GM18526 (cell line): ENCODE measurements around the gene GCG.

Experiments used
- POLR2A ChIP-seq: IDR thresholded peaks from 3 replicates; pipeline ENCODE4 v1.6.1; 2011; ENCODE audit not compliant: insufficient read length; ENCODE audit errors: extremely low read depth

The GCG gene

DNA sequence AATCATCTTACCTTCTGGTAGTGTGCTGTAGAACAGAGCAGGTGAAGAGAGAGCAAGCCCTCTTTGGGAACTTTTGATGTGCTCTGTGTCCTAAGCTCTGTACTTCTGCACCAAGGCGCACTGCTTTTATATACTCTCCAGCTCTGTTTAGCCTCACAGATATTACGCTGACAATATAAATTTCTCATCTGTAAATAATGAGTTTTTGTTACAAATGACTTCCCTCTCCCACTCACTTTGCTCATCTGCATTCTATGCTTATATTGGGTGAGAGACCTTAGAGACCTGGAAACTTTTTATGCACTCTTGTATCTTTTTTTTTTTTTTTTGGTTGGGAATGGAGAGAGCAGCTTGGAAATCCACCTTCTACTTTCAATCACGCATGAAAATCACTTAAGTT is at the start of gene GCG:
Gene GCG (minus strand): TSS at position 101 of the 400 bp plus-strand sequence. CDS start 3,069 bp downstream, outside the sequence.
- TF ChIP-seq POLR2A = no peak

DNA sequence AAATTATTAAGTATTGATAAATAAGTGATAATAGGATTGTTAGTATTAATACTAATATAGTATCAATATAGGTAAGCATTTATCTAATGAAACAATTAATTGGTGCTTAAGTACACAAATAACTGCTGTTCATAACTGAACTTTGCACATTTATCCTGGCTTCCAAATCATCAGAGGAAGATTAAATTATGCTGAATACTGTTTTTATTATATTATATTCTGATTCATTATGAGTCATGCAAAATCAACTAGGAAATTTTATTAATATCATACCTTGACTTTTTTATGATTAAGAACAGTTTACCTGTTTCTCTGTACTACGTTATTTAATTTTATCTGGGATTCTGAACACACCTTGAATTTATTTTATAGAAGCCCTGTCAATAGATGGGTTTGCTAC is 48.6 kb upstream of the GCG start:
- TF ChIP-seq POLR2A = no peak

DNA sequence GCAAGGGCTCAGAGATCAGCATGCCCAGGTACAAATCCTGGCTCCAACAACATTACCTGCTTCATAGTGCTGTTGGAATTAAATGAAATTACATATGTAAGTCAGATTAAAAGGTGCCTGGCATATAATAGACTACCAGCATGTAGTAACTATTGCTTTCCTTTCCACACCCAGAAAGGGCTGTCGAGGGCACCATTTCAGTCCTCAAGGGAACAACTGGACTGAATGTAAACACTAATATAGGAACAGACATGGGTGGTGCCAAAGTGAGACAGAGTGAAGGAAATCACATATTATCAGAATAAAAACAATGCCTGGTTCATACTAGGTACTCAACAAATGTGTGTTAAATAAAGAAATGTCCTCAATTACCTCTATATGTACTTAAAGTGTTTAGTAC is 47.9 kb upstream of the GCG start:
- no peak for TF ChIP-seq POLR2A

DNA sequence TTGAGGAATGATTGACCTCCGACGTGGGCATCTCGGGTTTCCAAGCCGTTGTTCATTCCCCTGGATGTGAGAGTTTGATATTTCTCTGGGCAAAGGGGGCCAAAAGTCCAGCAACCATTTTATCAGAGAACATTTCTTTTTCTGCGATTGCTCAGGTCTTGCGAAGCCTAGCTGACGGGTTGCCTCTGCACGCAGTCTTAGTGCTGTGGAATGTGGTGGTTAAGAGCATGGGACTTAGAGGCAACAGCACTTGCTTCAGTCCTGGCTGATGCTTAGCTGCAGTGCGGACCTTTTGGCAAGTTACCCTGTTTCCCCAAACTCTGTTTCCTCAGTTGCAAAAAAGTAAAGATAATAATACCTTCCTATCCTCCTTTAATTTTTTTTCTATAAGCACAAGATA is 46.2 kb upstream of the GCG start:
- TF ChIP-seq POLR2A = no peak

DNA sequence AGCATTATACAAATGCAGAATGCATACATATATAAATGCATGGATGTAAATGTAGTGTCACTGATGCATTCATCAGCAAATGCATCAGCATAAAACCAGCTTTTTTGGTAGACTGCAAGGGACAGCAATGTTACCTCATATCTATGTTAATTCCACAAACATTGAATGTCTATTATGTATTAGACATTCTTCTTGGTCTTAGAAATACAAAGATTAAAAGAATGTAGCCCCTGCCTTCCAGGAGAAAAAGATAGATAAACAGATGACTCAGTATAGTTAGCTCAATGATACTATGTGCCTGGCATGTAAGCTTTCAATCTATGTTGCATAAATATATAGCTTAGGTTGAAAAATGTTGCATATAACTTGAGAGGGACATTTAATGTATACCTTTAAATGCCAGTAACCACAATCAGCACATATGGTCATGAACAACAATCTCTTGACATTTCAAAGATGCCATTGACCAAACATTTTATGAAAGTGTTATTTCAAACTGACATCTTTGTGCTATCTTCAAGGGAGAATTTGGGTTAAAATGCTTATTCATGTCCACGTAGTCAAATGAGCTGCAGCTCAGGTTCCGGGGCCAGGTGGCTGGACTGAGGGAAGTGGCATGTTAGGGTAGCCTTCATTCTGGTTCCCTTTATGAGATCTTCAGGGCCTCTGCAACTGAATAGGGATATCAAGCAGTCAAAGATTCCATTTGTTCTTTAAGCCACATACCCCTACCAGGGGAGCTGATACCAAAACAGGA is 45.2 kb upstream of the GCG start:
- no peak for TF ChIP-seq POLR2A

DNA sequence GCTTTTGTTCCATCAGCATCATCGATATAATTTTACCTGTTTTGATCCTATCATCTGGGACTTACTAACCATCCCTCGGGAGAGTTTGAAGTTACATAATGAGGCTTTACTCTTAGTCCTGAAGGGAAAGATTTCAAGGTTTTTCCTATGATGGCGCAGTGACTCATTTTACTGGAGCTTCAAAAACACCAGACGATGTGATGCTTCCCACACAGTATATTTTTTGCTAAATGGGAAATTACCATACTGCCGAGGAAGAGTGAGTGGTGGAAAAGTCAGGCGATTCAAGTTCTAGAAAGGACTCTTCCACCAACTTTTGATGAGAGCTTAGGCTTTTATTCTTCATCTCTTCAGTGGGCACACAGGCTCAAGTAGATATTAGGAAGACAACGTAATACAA is 44.6 kb upstream of the GCG start:
- no peak for TF ChIP-seq POLR2A

DNA sequence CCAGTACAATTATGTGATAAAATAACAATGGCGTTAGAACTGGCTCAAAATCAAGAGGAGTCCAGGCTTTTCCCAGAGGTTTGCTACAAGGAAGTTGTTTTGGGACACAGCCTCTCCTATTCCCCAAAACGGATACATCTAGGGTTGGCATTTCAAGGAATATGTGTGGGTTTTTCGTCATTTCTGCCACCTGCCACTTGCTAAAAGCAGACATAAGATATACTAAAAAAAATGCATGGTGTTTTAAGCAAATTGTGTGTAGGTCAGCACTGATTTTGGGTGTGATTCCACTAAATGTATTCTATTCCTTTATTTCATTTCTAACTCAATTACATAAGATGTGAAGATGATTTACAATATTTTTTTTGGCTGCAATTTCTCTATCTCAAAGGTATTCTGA is 36.4 kb upstream of the GCG start:
- TF ChIP-seq POLR2A = no peak

DNA sequence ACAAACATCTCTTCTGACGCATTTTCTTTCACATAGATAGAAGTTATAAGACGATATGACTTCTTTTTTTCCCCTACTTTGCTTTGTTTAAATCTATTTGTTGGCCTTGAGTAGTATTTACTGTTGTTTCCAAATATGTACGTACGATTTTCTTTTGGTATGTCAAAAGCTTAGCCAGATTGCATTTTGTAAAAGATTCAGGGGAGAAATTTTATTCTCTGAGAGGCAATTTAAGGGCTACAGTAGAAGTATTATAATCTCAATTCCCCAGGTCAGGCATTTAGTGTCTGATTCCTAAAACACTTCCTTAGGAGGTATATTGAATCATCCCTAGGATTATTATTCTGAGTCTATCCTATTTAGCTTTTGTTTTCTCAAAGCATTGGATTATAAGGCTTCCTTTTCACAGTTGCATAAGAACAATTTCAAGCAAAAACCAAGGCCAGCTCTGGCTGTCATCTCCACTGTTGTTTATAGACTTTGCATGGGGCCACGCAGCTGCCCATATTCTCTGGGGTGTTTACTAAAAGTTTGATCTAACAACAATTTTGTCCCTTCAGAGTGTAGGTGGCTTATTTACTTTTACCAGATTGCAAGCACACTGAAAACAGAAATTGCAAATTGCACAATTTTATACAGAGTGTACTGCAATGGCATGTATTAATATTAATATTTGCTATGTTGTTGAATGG is 33.6 kb upstream of the GCG start:
- TF ChIP-seq POLR2A = no peak

DNA sequence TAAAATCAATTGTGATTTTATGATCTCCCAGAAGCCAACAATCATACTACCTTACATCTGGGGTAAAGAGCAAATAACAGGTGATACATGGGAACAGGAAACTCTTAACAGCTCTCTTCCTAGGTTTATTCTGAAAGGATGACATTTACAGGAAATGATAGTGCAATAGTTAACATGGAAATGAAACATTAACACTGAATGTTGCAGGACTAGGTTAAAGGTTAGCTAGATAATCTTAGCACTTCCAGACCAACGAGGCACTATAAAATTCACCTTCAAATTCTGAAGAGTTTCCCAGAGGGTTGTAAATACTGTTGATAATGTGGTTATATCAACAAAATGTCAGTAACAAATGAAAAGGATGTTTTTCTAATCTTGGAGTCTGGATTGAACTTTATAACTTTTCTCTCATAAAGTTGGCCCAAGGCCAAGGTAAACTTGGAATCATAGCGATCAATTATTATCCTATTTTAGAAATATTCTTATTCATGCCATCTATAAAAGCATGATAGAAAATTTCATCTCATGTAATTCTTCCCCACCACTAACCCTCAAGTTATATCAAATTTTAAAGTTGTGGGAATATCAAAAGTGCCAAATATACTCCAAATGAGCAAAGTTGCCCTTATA is 32.9 kb upstream of the GCG start:
- no peak for TF ChIP-seq POLR2A

DNA sequence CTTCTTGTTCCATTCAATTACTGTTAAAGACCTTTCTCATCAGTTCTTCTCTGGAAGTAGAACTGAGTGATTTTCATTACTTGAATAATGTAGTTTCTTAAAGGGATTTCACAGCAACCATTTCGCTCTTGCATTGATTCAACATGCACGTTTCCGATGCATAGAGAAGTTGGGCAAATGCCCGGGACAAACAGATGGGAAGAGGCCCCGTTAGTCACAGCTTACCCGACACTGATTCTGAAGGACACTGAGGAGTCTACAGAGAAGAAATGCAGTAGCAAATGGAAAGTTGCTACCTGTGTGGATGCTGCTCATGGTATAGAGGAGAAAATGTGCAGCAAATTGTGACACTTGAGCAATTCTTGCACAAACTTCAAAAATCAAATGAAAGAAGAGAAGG is 32.3 kb upstream of the GCG start:
- TF ChIP-seq POLR2A = no peak

DNA sequence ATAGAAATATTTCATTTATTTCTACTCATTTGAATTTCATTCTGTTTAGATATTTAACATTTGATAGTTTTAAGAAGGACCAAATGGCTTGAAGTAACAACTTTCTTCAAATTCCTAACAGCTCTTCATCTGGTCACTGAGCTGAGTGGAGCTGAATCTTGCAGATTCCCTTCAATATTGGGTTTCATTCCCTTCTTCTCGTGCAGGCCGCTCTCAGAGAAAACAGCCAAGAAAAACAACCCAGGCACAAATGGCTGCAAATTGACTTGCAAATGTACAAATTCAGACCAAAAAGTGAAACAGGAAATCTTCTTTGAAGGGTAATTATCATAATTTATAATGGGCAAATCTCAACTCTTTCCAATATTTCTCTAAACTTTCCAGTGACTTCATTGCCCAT is 30.3 kb upstream of the GCG start:
- no peak for TF ChIP-seq POLR2A

DNA sequence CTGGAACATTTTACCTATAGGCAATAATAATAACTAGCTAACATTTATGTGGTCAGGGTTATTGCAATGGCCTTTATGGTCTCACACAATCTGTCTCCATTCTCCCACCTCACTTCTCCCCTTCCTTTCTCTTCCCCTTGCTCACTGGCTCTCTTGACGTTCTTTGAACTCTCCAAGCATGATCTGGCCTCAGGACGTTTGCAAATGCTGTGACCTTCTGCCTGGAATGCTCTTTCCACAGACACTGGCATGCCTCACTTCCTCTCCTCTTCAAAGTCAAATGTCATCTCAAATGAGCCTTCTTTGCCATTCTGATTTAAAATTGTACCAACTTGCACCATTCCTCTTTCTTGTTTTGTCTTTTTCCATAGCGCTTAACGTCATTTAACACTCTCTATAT is 25.3 kb upstream of the GCG start:
- no peak for TF ChIP-seq POLR2A

DNA sequence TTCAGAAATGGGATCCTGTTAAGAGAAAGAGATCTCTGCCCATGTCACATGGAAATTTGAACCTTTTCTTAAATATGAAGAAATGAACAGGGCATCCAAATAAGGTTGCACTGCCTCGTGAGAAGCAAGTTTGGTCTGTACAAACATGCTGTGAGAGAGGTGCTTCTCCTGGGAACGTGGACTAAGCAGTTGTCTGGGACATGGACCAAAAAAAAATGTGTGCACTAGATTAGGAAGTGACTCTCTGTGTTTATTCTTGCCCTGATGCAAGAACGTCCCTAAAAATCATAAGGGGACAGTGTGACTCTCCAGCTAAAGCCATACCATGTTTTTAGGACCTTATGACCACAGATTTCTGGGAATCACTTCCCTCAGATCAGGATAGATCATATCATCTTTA is 23.7 kb upstream of the GCG start:
- no peak for TF ChIP-seq POLR2A

DNA sequence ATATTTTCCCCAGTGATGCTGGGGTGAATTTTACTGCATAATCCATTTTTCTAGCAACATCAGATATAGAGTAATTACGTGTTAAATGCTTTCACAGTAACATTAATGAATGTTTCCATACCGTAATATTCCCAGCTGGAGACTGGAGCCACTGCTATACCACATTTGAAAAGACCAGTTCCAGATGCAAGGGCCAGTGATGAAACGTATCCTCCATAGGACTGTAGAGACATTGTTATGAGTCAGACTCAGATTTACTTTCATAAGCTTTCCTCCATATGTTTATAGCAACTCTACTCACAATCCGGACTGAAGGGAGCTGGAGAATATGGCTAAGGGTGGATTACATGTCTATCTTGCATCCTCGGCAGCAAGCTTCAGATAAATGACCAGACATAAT is 22.7 kb upstream of the GCG start:
- no peak for TF ChIP-seq POLR2A

DNA sequence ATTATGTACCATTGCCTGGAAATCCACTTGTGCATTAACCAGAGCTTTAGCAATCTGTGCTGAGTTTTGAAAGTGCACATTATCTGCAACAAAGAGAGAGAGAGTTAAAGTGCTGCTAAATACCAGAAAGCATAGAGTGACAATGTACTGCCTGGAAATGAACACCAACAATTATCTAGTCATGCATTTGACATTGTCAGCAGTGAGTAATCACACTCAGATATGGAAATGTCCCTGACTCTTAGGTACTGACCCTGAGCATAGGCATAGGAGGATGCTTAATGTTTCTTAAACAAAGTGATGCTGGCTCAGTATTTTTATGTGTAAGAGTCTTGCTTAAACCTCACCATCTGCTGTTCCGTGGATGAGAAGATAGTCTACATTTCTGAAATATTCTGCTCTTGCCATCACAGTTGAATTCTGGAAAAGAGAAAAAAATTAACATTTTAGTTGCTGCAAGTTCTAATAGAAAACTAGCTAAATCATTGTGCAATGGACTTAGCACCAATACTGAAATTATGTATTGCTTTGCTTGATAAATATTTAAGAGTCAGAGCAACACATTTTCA is 20.8 kb upstream of the GCG start:
- TF ChIP-seq POLR2A = no peak

DNA sequence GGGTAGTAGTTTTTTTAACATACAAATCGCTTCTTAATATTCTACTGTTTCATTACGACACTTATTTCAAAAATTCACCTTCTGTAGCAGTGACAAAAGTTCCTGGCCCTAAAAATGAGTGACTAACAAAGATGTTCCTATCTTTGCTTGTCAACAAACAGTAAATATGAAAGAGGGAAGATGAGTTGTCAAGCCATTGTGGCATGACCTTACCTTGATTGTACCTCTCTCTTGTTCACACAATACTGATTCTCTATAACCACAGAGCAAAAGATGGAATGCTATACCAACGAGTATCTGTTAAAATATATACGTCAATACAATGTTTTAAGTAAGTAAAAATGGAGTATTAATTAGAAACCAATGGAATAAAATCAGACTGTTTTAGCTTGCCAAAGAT is 14.7 kb upstream of the GCG start:
- no peak for TF ChIP-seq POLR2A

DNA sequence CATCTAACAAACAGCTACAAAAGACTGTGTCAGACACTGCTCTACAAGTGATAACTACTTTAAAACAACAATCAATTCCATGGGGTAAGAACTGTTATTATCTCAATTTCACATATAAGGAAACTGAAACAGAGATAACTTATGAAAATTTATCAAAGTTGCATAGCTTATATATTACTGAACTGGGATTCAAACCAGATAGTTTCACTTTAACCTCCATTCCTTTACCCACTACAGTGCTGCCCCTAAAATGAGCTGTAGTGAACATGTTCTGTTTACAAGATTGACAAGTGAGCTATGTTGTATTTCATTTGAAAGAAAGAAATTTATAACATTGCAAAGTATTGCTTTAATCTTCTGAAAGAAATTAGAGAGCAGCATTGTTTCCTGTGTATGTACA is 14.1 kb upstream of the GCG start:
- no peak for TF ChIP-seq POLR2A

DNA sequence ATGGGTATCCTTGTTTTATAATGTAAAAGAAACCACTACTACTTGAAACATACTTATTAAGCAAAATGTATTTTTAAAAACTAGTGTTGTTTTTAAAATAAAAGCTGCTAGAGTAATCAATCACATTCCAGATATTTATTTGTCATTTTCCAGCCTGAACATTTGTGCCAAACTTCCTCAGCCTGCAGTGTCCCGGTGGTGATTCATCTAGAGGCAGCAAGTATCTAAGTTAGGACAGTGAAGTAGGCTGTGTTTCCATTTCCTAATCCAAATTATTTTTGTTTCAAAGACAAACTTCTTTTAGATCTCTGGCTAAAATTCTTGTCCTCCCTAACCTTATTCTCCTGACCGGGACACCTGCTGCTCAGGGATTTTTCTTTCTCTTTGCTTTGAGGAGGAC is 12.8 kb upstream of the GCG start:
- no peak for TF ChIP-seq POLR2A
